Measurements from ENCODE around the gene SLC6A8.
"Not testable (repeated sequence)": the region's sequence is repeated elsewhere in the genome, so short reads cannot be mapped to it uniquely, and the experiment has no call there.

The SLC6A8 gene

DNA sequence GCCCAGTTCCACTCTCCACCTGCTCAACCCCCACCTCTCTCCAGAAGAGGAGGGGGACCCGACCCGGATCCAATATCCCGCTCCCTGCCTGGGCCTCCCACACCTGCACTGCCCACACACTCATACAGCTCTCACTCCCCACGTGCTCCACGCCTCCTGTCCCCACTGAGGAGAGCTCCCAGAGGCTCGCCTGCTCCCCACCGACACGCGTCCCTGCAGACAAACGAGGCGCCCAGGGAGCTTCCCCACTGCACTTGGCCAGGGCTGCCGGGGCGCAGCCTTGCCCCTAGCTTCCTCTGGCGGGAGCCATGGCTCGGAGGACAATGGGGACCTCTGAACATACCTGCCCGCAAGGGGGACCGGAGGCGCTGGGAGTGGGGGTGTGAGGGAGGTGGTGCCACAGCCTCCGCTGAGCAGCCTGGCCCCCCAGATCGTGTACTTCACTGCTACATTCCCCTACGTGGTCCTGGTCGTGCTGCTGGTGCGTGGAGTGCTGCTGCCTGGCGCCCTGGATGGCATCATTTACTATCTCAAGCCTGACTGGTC is 5.0 kb downstream of the SLC6A8 start:
- DNase-seq (ENCODE audit: low read depth, low spot score), result no peak

DNA sequence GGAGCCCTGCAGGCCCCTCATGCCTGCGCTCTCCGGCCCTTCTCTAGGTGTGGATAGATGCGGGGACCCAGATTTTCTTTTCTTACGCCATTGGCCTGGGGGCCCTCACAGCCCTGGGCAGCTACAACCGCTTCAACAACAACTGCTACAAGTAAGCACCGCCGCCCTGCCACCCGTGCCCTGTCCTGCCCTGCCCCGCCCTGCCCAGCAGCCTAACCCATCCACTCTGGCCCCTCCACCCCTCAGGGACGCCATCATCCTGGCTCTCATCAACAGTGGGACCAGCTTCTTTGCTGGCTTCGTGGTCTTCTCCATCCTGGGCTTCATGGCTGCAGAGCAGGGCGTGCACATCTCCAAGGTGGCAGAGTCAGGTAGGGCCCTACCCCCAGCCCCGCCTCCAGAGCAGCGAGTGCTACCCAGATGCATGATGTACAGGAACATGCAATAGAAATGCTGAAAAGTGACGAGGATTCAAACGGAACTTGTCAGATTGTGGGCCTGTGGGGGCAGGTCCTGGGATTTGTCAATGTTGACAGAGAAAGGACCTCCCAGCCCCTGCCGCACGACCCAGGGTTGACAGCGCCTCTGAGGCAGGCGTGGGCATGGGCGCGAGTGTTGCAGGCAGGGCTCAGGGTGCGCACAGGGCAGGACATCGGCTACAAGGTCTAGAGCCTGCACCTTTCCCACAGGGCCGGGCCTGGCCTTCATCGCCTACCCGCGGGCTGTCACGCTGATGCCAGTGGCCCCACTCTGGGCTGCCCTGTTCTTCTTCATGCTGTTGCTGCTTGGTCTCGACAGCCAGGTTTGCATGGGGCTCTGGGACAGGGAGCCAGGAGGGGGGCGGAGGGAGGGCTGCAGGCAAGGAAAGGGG is 5.7 kb downstream of the SLC6A8 start:
- no peak for DNase-seq (ENCODE audit: low read depth, low spot score)

DNA sequence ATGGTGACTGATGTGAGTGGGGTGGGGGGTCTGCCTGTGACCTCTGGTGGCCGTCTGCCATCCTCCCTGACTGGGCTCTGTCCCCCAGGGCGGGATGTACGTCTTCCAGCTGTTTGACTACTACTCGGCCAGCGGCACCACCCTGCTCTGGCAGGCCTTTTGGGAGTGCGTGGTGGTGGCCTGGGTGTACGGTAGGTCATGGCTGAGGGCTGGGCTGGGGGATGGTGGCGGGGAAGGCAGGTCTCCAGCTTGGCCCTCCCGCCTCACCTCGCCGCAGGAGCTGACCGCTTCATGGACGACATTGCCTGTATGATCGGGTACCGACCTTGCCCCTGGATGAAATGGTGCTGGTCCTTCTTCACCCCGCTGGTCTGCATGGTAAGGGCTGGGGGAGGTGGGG is 6.5 kb downstream of the SLC6A8 start:
- DNase-seq (ENCODE audit: low read depth, low spot score), result not testable (repeated sequence)

DNA sequence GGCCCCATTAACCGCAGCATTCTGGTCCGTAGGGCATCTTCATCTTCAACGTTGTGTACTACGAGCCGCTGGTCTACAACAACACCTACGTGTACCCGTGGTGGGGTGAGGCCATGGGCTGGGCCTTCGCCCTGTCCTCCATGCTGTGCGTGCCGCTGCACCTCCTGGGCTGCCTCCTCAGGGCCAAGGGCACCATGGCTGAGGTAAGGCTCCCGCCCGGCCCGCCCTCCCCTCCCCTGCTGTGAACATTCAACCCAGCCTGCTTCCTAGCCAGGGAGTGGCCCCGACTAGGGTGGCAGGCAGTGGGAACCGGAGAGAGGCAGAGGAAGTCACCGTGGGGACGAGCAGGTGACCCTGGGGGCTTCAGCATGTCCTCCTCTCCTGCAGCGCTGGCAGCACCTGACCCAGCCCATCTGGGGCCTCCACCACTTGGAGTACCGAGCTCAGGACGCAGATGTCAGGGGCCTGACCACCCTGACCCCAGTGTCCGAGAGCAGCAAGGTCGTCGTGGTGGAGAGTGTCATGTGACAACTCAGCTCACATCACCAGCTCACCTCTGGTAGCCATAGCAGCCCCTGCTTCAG is 7.1 kb downstream of the SLC6A8 start:
- no peak for DNase-seq (ENCODE audit: low read depth, low spot score)

DNA sequence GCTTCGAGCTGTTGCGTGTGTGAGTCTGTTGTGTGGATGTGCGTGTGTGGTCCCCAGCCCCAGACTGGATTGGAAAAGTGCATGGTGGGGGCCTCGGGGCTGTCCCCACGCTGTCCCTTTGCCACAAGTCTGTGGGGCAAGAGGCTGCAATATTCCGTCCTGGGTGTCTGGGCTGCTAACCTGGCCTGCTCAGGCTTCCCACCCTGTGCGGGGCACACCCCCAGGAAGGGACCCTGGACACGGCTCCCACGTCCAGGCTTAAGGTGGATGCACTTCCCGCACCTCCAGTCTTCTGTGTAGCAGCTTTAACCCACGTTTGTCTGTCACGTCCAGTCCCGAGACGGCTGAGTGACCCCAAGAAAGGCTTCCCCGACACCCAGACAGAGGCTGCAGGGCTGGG is 8.4 kb downstream of the SLC6A8 start:
- DNase-seq (ENCODE audit: low read depth, low spot score), result no peak

DNA sequence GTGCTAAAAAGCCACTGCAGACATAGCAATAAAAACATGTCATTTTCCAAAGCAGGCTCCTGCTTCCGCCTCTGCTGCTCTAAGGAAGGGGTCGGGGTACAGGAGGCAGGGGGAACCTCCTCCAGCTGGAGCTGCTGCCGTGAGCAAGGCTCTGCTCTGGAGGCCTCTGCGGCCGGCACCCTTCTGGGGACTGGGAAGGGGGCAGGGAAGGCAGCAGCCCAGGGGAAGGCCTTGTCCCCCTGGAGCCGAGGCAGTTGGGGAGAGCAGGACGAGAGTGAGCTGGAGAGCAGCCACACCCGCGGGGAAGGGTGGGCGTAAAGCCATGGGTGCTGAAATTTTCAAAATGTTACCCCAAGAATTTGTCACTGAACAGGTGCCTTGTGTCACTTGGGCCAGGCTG is 8.8 kb downstream of the SLC6A8 start:
- DNase-seq (ENCODE audit: low read depth, low spot score), result not testable (repeated sequence)

DNA sequence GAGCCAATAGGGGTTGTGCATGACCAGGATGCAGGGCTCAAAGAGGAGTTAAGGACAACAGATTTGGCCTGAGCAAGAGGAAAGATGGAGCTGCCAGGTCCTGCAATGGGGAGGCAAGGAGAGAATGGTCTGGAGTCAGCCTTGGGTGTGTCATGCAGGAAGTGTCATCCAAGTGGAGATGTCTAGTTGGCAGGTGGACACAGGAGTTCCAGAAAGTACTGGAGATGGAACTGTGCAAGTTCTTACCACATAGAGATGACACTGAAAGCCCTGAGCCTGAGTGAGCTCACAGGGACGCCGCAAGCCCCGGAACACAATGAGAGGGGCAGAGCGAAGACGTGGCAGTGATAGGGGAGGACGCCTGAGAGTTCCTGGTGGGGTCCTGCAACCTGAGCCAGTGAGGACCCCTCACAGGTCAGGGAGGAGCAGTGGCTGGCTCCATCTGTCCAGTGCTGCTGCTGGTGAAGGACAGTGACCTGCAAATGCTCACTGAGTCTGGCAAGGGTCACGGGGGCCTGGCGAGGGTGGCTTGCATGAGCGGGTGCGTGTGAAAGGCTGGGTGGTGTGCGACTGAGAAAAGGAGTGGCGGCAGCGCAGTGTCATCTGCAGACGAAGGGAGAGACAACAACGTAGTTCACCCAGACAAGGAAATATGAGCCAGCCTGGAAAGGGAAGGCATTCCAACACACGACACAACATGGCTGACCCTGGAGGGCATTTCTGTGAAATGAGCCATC is 9.4 kb downstream of the SLC6A8 start:
- not testable (repeated sequence) for DNase-seq (ENCODE audit: low read depth, low spot score)

DNA sequence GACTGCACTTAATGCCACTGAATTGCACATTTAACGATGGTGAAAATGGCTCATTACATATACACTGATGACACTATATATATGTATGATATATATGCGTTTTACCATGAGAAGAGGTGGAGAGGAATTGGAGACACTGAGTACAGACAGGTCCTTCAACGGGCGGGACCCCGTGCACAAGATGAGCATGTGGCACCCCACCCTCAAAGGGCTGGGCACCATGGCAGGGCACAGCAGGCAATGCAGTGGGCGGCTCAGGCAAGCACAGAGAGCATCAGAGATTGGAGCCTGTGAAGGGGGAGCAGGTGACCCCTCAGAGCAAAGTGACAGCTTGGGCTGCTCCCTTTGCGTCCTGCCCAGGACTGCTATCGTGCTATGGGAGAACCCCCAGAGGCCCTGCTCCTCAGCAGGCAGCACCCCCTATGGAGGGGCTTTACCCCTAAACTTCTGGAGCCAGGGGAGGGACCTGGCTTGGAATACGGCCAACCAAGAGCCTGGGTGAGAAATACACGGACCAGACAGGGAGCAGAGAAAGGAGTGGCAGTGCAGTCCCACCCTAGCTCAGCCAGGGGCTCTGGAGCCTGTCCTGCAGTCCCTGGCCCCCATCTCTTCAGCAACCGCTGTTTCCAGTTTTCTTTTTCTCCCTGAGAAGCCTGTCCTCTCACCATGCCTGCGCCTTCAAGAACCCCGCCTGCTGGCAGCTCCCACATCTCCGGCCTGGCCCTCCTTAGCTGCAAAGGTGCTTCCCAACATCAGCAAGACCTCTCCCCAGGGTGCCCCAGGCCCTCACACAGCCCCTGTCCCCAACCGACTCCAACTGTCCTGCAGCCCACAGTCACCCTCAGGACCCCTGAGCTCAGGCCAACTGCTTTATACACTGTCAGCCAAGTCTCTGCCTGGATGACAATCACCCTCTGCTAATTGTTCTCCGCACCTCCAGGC is 10.5 kb downstream of the SLC6A8 start:
- no peak for DNase-seq (ENCODE audit: low read depth, low spot score)

DNA sequence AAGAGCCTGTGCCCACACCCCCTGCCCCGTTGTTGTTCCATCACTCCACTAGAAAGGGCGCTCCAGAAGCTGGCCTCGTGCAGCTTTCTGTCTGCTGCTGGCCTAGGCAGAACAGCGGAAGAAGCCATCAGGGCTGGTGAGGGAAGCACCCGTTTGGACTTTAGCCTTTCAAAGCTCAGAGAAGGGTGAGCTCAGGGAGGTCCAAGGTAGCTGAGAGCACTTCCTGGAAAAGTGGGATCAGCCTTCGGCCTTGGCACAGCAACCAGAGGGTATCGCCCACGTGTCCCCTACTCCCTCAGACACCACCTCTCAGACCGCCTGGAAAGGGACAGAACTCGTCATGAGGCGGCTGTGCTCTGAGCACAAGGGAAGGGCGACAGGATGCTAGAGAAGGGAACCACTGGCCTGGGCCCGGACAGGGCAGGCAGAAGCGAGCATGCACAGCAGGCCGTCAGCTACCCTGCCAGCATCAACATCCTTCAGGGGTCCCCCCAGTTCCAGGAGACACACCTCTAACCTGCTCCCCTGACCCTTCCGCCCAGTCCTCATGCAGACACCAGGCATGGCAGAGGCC is 11.6 kb downstream of the SLC6A8 start:
- not testable (repeated sequence) for DNase-seq (ENCODE audit: low read depth, low spot score)

DNA sequence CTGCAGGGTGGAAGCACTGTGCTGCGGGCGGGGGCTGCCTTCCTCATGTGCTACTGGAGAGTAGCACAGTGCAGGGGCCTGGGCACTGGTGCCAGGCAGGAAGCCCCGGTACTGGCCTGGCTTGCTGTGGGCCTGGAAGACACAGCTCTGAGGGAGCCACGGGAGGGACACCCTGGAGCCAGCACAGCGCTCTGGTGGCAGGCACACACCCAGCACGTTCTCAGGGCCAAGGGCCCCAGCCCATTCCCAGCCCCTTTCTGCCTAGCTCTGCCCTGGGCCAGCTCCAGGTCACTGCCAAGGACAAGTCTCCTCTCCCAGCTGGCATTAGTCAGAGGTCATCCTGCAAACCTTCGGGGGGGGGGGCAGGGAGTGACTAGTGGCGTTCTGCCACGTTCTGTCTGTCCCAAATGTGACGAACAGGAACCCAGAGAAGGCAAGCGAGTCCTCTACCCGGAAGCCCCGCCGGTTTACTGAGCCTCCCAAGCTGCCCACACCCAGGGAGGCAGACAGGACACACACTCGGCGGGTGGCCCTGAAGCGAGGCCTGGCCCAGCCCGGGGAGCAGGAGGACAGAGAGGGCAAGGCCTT is 12.2 kb downstream of the SLC6A8 start:
- DNase-seq (ENCODE audit: low read depth, low spot score), result not testable (repeated sequence)

DNA sequence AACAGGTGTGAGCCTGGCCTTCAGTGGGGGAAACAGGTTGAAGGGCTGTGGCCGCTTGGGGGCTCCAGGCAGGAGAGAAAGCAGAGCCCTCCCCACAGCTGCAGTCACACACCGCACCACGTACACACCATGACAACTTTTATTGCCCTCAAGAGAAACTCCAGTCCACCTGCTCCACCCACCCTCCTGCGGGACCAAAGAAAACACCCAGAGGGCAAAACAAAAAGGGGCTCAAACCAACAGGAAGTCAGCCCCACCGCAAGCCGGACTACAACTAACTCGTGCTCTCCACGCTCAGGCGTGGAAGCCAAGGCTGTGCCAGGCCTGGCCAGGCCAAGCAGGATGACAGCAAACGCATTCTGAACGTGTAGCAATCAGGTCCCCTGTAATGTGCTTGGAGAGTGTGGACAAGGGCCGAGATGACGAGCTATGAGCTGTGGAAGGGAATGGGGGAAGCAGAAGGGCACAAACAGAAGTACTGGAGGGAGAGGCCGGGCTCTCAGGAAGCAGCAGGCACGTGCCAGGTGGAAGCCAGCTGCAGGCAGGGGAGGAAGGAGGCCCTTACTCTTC is 12.7 kb downstream of the SLC6A8 start:
- no peak for DNase-seq (ENCODE audit: low read depth, low spot score)

DNA sequence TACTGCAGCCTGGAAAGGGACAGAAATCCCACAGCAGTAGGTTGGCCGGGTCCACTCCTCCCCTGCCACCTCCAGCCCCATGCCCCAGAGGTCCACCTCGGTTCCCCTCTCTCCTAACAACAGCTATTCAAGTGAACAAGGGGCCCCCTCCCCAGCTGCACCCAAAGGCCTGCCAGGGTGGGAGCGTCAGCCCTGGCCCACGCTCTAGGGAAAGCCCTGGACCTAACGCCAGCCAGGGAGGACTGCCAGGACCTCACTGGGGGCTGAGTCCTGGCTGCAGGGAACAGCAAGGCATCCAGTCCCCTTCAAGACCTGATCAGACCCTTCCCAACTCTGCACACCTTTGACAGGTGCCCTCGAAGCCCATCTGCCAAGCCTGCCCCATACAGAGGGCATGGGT is 13.2 kb downstream of the SLC6A8 start:
- no peak for DNase-seq (ENCODE audit: low read depth, low spot score)

DNA sequence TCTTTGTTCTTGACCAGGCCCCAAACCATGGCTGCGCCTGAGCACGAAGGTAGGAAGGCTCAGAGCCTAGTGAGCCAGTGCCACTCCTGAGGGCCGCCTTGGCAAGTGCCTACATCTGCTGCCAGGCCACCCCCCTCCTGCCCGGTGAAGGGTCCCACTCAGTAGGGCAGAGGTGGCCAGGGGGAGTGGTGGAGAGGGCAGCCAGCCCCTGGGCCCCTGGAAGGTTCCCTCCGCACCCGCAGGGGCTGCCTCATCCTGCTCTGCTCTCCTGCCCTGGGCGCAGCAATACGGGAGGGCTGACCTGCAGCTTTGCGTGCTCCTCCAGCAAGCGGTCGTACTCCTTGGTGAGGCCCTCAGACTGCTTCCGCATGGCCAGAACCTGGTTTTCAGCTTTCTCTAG is 14.0 kb downstream of the SLC6A8 start:
- DNase-seq (ENCODE audit: low read depth, low spot score), result no peak

DNA sequence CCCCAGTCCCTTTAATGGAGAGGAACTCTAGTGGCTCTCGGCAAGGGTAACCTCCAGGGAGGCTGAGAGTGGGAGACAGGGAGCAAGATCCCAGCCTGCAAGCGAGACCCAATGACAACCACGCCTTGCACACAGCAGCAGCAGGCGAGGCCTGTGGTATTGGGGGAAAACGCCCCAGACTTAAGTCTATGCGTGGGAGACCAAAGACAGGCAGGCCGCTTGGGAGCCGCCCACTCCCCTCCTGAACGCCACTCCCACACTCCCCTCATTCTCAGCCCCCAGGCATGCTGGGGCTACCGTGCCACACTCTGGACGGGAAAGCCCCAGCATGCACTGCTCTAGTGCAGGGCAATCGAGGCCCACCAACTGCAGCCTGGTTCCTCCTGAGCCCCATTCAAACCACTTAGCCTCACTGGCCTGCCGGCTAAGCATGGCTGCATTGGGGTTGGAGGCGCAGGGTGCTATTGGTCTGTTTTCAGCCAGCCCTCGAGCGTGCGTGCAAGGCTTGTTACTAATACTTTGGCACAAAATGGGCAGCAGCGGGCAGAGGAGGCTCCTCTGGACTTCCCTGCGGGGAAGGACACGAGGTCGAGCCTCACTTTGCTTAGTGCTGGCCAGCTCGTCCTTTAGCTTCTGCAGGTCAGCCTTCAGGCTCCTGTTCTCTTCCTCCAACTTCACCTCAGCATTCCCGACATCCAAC is 14.8 kb downstream of the SLC6A8 start:
- DNase-seq (ENCODE audit: low read depth, low spot score), result no peak

DNA sequence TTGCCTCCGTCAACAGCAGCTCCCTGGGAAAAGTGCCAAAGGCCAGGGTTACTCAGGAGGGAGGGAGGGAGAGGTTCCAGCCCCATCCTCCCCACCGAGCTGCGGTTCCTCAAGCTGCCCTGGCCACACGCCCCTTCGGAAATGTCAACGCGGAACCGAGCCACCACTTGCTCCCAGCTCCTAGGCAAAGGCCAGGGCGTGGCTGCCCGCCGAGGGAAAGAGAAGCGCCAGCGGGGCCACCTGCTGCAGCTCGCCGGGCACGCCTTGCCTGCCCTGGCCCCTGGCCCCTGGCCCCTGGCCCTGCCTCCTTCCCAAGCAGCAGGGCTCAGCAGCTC is 15.3 kb downstream of the SLC6A8 start:
- DNase-seq (ENCODE audit: low read depth, low spot score), result no peak

DNA sequence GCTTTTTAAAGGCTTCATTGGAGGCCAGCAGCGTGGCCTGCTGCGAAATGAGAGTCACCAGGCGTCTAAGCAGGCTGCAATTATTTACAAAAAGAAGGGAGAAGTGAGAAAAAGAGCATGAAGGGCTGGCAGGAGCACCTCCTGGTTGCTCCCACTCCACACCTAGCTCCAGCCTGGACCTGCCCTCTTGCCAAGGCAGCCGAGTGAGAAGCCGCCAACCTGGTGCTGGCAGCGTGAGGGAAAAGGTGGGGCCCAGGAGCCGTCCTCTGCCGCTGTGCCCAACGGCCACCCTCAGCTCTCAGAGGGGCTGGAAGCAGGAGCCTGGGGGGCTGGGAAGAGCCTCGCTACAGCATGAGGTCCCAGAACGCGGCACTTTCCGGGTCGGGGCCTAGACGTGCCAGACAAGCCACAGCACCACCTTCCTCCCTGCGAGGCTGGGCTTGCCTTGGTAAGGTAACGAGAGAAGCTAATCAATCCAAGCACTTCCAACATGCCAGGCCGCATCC is 16.3 kb downstream of the SLC6A8 start:
- no peak for DNase-seq (ENCODE audit: low read depth, low spot score)

DNA sequence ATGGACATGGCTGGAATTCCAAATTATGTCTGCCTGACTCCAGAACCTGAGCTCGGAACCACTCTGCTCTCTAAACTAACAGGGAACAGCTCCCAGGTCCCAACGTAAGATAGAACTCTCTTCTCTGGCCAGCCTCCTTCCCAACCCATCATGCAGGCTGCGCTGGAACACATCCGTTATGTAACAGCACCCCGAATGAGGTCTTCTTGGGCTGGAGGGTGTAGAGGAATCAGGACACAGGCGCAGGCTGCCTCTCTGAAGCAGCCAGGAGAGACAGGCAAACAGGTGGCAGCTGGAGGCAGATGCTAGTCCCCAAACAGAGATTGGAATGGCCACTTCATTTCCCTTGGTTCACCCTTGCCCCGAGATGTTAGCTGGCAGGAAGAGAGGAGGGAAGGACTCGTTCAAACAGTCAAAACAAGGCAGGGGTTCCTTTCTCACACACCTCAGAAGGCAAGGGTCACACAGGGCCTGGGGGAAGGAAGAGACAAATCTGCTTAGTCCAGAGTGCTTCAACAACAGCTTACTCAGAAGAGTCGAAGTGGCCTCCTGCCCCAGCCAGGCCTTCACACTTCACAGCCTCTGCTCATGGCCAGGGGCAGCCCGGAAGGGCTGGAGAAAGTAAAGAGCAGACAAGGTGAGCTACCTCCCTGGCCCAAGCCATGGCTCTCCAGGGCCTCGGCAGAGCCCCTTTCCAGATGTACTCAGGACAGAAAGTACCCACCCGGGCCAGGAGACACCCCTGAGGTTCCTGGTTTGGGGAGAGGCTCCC is 17.1 kb downstream of the SLC6A8 start:
- DNase-seq (ENCODE audit: low read depth, low spot score), result not testable (repeated sequence)

DNA sequence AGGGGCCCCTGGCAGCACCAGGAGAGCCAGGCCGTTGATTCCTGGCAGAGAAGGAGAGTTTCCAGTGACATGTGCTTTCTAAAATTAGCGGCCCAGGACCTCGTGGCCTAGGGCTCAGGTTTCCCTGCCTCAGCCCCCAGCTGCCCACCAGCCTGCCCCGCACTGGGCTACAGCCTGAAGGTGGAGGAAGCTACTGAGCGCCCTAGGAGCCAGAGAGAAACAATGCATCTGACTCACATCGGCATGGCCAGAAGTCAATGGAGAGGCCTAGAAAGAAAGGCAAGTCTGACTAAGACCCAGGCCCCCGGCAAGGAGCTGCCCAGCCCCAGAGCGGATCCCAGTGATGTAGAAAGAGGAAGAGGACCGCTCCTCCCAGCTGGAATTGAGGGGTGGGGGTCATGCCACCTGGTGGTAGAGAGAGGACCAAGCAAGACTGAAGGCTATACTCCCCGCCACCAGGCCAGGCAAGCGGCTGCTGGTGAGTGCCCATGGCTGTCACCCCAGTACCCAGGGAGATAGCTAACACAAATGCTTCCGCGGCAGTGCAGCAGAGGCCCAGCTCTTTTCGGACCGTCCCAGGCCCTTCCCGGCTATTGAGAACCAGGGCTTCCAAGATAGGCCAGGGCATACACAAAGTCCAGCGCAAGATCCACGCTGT is 17.8 kb downstream of the SLC6A8 start:
- DNase-seq (ENCODE audit: low read depth, low spot score), result not testable (repeated sequence)
